Raji (cell line): ENCODE measurements around the gene CYP4F2.

Experiments used
- POLR2A ChIP-seq: IDR thresholded peaks from 2 replicates; pipeline ENCODE4 v1.6.1; 2011; ENCODE audit warnings: low read depth, low read length, control low read depth; ENCODE audit not compliant: insufficient read depth

Gene CYP4F2

DNA sequence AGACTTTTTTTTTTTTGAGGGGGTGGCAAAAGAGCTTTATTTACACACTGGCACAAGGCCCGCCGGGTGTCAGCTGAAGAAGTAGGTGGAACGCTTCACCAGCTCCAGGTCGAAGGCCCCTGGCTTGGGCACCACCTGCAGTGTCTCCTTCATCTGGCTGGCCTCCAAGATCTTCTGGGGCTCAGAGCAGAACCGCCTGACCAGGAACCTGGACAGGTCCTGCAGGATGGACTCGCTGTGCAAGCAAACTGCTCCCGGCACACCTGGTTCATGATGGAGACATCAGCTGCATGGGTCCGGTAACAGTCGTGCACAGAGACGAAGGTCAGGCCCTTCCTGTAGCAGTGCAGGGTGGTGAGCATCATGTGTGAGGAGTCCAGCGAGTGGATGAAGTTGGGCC lies 4.4 kb upstream of the CYP4F2 start:
- no peak for TF ChIP-seq POLR2A

DNA sequence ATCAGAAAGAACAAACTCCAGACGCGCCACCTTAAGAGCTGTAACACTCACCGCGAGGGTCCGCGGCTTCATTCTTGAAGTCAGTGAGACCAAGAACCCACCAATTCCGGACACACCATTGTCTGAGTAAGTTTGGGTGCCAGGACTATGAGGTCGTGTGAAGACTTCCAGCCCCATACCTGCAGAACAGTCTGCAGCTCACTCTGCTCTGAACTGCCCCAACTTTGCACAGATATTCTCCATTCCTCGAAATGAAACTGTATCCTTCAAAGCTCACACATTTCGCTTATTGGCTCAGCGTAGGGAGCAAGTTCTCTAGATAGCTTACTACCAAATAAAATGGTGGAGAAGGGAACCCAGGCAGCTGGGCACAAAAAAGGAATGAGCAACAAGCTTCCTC lies 2.6 kb upstream of the CYP4F2 start:
- TF ChIP-seq POLR2A, result no peak

DNA sequence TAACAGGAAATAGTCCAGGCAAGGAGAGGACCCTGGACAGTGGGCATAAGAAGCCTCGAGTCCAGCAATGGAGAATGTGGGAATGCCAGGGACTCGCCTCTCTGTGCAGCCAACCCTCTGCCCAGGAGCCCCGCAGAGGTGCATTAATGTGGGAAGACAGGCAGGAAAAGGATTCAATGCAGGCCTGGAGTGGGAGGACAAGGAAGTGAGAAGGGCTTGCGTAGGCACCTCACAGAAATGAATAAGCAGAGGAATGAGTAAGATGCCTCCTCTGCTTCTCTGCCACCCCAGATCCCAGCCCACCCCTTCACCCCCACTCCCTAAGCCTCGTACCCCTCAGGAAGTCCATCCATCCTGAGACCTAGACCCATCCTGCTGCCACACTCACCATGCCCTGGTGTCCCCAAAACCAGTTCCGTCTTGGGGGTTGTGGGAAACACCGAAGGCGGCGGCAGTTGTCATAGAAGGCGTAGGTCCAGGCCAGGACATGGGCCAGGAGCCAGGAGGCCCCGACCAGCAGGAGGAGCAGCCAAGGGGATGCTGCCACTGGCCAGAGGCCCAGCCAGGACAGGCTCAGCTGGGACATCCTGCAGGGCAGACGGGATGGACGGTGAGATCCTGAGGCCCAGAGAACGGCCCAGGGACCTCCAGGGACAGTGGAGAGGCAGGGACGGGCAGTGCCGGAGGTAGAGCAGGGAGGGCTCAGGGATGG lies 692 bp downstream of the CYP4F2 start:
- TF ChIP-seq POLR2A, result no peak

GRCh38 chr19:15895876-15896430 lies 1.9 kb downstream of the CYP4F2 start:
- no peak for TF ChIP-seq POLR2A

DNA sequence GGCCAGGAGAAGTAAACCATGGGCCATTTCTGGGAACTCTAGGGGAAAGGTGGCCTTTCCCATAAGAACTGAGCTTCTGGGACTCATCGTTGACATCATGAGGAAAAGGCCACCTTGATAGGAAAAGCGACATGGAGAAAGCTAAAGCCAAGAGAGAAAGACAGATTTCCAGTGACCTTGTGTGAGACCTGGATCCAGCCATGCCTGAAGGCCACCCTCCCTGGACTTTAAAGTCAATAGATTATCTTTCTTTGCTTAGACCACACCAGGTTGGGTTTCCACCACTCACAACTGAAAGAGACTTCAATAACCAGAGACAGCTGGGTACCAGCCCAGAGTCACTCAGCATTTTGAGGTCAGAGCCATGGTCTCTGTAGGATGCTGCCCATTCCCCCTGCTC lies 3.5 kb downstream of the CYP4F2 start:
- TF ChIP-seq POLR2A, result no peak

DNA sequence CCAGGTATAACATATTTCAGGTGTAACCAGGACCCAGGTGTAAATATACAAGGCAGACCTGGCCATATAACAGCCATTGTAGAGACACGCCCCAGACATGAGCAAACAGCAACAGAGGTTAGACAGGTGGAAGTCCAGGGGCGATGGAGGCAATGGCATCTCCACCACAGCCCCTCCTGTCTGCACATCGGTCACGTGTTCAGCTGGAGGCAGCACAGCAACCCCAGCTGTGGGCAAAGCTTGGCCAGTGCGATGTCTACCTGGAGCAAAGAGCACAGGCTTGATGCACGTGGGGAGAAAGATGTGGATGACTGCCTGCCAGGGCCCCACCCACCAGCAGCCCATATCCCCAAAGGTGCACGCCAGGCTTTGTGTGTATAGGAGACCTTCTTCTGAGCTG lies 4.4 kb downstream of the CYP4F2 start:
- no peak for TF ChIP-seq POLR2A

- no peak for TF ChIP-seq POLR2A
Observed at GRCh38 chr19:15892012-15892411, 5.9 kb downstream of the CYP4F2 start.

GRCh38 chr19:15891434-15891833 lies 6.4 kb downstream of the CYP4F2 start:
- TF ChIP-seq POLR2A, result no peak

GRCh38 chr19:15885919-15886318 lies 12.0 kb downstream of the CYP4F2 start:
- TF ChIP-seq POLR2A, result no peak

- TF ChIP-seq POLR2A, result no peak
Observed at GRCh38 chr19:15885167-15885566, 12.7 kb downstream of the CYP4F2 start.

DNA sequence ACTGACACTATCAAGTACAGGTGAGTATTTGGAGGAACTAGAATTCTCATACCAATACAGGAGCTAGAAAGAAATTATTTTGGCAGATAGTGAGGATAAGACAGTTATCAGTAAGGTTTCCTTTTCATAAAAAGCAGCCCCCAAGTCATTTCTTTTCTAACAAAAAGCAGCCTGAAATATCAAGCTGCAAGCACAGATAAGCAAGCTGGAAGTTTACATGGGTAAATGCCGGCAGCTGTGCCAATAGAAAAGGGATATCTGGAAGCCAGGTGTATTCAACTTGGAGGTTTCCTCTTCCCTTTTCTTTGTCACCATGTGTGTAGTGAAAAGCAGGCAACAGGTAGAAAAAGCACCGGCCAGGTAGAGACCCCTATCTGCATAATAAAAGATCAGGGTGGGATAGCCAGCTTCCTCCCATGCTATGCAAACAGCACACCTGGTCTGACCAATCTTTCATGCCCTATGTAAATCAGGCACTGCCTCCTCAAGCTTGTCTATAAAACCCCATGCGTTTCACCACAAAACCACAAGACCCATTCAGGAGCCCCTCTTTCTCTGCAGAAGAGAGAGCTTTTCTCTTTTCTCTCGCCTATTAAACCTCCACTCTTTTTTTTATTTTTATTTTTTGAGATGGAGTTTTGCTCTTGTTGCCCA lies 22.9 kb downstream of the CYP4F2 start:
- TF ChIP-seq POLR2A, result no peak

GRCh38 chr19:15871570-15871969 lies 26.3 kb downstream of the CYP4F2 start:
- TF ChIP-seq POLR2A, result no peak

- TF ChIP-seq POLR2A, result no peak
Observed at GRCh38 chr19:15869873-15870272, 28.0 kb downstream of the CYP4F2 start.

- TF ChIP-seq POLR2A, result no peak
Observed at GRCh38 chr19:15869109-15869555, 28.7 kb downstream of the CYP4F2 start.

GRCh38 chr19:15866636-15867035 lies 31.2 kb downstream of the CYP4F2 start:
- TF ChIP-seq POLR2A, result no peak

- no peak for TF ChIP-seq POLR2A
Observed at GRCh38 chr19:15864824-15865223, 33.0 kb downstream of the CYP4F2 start.
